NB4 (cell line): ENCODE results near the gene NCOA3.
"Not testable (repeated sequence)": the region's sequence is repeated elsewhere in the genome, so short reads cannot be mapped to it uniquely, and the experiment has no call there.

ENCODE experiments used
- CTCF ChIP-seq: IDR thresholded peaks from one replicate; pipeline ENCODE4 v1.5.1; 2012; ENCODE audit warnings: low read depth, low read length
- MYC ChIP-seq: IDR thresholded peaks from 2 replicates; pipeline ENCODE4 v1.6.1; 2011; ENCODE audit warnings: low read depth, low read length
- POLR2A ChIP-seq: IDR thresholded peaks from 2 replicates; pipeline ENCODE4 v1.6.1; 2011; ENCODE audit warnings: mild to moderate bottlenecking; ENCODE audit not compliant: insufficient read length; ENCODE audit errors: extremely low read depth

GRCh38 chr20:47580686-47581085 lies 79.0 kb downstream of the NCOA3 start:
- TF ChIP-seq MYC, POLR2A, CTCF: not testable (repeated sequence)
